HL-60/S4 treated with retinoic acid at 250 ng/mL for 4 days and 3 days (cell line): ENCODE results near the gene ACTBL2.

ENCODE experiments used
- in situ Hi-C: fragments of 300-500 bp; cut with MboI; formaldehyde crosslinking; loops from 2 replicates; pipeline ENCODE4 v1.7.0; 2022; ENCODE audit warnings: low sequenced_read_pairs

ACTBL2 gene

DNA sequence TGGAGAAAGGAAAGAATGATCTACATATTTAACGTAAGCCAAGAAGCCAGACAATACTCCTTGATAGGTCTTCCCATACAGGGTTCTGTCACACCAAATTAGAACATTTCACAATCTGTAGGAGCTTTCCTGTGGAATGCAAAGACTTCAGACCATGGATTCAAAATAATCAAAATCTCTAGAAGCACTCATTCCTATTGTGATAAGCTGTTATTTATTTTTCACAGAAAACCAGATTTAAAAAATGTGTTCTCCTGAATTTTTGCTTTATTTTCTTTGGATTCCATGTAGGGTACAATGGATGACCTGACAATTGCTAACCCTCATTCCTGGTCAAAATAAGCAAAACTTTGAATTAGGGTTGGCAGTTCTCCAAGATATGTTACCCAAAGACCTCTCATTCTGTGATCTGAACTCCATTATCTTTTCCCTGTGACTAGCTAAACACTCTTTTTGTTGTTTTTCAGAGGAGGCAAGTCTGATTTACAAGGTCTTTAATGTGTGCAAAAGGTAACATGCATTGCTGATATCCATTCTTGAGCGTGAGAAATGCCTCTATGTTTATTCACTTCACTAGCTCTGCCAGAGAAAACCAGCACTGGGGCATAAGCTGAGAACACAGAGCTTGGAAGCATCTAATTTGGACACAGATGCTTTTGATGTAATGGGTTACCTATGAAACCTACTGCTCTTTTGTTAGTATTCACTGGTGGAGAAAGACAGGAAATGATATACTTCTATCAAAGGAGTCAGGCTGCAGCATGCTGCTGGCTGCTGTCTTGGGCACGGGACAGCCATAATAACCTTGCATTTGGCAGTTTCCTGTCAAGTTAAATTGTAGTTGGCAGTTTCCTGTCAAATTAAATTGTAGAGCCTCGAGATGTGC lies 31.4 kb downstream of the ACTBL2 start:
- in situ Hi-C loops = no loop called here

DNA sequence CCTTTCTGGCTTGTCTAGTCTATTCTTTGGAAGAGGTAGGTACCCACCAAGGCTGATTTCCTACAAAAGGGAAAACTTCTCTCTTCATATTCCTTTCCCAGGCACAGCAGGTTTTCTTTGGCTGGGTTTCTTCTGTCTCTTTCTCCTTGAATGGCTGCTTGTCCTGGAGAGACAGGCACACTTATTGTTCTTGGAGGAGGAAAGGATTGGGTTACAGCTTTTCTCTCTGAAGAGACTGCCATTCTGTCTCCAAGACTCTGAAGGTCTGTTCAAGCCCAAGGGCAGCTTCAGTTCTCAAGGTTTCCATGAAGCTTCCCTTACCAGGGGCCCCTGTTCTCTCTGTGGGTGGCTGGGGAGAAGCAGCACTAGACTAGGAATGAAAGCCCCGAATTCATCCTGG lies 33.9 kb downstream of the ACTBL2 start:
- in situ Hi-C loops = no loop called here

DNA sequence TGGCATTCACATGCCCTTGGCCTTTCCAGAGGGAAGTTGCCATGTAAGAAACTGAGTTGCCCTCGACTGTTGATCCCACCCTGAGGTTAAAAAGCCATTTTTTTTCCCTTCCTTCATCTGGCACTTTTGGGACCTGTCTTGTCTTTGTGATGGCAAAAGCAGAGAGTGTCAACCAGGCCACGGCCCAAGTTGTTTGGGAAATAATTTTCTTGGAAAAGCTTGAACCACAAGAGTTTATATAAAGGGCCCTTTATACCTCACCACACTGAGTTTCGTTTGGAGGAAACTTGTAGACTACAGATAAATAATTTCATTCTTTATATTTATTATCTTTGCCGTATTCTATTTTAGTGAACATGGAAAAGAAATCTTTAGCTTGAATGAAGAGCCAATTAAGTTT lies 34.3 kb downstream of the ACTBL2 start:
- in situ Hi-C loops = no loop called here

DNA sequence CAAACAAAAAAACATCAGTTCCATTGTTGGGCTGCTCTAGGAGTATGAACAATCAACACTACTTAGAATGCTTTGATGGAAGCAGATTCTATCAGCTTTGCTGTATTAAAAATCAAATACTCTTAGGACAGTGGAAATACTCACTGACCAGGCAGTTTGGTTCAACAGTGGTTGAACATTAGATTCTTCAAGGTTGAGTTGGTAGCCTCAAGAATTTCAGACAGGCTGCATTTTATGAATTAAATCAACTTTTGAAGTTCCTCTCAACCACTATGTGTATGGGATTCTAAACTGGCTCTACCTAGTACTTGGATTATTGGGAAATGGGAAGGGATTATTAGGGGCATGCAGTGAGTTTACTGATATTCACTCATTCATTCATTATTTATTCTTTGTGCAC lies 35.0 kb downstream of the ACTBL2 start:
- in situ Hi-C loops = no loop called here

DNA sequence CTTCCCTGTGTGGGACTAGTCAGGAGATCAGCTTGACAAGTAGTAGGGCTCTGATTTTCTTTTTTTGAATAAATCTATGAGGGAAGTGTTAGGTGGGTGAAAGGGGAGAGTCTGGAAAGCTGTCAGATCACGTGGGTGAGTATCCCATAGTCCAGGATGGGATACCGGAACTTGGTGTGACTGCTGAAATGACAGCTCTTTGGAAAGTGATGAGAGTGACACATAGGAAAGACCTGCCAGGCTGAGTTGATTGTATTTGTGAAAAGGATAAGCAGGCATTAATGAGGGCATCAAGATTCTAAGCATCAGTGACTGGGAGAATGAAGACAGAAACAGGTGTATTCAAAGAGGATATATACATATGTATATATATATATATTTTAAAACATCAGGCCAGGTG lies 35.6 kb downstream of the ACTBL2 start:
- in situ Hi-C loops = no loop called here

DNA sequence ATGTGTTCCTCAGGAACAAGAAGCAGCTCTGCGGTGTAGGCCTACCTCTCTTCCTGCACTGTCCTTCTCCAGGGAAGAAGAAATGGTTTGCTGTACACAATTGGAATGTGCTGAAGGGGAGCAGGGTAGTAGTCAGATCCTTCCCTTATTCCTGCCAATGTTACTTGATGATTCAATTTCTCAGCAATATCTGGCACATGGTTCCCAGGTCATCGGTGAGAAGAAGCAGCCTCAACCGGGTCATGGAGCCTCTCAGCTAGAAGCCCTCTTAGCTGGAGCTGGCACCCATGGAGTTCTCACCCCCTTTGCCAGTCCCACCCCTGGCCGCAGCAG lies 36.9 kb downstream of the ACTBL2 start:
- in situ Hi-C loops = no loop called here

DNA sequence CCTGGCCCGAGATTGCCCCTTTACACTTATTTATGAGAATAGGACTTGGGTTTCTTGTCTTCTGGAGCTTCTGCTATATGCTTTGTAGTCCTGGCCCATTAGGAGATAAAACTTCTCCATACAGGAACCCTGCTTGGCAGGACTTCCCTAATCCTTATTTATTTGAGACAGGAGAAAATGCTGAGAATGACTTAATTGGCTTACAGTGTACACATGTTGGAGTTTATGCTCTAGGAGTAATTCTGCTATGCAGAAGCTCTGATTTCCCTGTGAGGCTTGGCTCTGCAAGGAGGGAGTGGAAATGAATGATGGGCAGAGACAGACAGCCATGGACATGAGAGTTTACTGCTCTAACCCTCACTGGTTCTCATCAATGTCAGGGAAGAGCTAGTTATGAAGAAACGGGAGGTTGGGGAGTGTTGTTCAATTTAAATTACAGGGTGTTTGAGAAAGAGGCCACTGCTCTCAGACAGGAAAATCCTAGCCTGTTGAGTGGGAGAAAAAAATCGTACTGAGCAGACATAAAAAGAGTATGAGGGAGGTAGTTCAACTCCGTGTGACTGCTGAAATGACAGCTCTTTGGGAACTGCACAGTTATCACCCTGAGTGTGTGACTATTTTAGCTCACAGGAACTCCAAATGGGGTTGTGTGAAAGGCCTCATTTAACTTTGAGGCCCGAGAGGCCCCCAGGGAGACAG lies 37.5 kb downstream of the ACTBL2 start:
- in situ Hi-C loops = no loop called here

DNA sequence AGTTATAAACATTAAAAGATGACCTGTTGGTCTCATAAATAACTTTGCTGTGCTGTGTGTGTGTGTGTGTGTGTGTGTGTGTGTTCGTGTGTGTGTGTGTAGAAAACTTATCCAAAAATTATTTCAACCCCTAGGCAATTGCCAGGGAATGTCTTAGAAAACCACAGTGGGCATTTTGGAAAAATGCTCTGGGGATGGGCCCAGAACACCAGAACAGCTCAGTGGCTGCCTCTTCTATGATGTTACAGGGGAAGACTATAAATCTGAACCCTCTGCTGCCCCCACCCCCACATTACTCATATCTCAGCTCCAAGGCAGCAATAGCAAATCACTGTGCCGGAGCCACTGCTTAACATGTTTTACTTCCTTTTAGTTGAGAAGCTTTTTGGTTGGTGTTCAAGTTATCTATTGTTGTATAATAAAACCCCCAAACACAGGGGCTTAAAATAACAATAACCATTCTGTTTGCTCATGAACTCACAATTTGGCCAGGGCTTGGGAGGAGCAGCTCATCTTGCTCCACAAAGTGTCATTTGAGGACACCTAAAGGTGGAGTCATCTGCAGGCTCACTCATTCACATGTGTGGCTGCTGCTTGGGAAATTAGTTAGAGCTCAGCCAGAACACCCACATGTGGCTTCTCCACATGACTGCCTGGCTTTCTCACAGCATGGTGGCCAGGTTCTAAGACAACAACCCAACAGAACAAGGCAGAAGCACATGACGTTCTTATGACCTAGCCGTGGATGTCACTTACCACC lies 40.4 kb downstream of the ACTBL2 start:
- in situ Hi-C loops = no loop called here

DNA sequence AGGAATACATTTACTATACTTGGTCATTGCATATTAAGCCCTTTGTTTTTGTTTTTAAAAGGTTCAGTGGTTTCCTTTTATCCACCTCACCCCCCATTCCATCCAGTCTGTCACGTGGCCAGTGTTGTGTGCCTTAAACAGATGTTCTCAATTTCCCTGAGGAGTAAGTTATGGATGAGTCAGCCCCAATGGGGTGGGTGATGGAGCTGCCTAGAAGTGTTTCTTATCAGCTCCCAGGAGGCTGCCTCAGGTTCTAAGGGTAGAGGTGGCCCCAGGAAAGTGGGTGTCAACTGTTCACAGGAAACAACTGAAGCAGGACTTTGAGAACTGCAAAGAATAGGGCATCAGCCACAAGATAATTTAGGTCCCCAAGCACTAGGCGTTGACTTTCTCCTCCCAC lies 41.1 kb downstream of the ACTBL2 start:
- in situ Hi-C loops = no loop called here

DNA sequence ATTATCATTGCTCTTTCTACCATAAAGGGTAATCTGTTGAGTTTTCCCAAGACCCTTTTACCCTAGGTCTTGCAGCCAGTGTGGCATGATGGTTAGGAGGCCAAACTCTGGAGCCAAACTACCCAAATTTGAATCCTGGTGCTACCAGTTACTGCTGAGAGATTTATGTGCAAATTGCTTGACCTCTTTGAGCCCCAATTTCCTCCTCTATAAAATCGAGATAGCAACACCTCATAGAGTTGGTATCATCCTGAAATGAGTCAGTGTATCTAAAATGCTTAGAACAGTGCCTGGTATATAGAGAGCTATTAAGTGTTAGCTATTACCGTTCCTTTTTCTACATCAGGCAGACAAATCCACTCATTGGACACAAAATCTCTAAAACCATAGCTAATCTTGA lies 43.0 kb downstream of the ACTBL2 start:
- in situ Hi-C loops = no loop called here

DNA sequence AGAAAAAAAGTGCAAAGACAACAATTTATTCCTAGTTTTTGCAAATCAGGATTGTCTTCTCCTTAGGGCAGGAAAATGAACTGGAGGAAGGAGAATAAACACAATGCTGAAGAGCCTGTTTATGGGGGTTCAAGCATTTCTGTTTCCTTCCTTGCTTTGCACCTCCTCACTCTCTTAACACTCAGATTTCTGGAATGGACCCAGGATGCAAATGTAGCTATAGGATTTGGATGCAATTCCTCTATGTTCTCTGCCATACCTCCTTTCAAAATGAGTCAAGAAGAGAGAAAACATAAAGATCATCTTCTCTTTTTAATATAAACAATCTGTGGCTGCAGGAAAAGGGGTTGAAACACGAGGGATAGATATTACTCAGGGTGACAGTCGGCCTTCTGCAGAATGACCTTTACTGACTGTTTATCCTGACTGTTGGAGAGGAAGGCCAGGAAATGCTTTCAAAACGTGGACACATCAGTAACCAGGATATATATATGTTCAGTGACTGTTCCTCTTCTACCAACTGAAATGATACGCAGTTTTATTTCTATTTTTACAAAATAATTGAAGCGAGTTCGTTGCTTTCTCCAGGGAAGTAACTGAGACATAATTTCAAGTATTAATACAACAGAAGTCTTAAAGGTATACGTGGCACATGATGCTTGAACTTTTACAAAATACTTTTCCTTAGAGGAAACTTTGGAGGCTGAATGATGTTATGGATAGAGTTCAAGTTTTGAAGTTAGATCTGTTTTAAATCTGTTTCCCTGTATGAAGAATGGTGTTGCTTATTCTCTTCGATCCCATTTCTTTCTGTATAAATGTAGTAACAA lies 44.4 kb downstream of the ACTBL2 start:
- in situ Hi-C loops = no loop called here

DNA sequence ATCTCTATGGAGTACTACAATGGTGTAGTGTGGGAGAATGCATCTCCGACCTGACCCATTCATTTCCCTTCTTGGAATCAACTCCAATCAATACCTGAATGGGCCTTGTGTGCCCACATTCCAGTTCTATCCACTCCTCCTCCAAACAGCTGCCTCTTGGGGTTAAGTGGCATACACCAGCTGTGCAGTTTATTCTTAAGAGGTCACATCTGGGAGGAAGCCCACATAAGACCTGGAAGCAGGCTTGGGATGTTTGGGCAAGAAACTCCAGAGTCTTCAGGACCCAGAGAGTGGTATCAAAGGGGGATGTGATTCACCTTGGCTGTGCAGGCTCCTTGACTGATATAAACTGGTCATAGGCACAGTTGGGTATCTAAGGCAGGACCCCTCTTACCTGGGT lies 46.0 kb downstream of the ACTBL2 start:
- in situ Hi-C loops = no loop called here

DNA sequence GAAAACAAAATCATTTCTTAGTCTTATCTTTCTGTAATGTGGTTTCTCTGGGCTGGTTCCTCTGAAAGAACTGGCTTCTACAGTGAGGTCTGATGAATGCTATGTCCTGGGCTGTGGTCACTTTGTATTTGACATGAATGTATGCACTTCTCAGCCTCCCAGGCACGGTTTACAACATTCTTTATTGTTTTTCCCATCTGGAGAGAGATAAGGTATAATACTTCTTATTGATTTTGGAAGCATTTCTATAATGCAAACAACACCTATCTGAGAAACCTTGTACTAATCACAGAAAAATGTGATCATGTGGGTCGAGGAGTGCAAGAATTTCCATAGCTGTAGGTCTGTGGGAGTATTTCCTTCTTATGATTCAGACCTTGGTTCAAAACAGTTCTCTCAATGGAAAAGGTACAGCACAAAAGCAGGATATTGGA lies 46.9 kb downstream of the ACTBL2 start:
- in situ Hi-C loops = no loop called here

DNA sequence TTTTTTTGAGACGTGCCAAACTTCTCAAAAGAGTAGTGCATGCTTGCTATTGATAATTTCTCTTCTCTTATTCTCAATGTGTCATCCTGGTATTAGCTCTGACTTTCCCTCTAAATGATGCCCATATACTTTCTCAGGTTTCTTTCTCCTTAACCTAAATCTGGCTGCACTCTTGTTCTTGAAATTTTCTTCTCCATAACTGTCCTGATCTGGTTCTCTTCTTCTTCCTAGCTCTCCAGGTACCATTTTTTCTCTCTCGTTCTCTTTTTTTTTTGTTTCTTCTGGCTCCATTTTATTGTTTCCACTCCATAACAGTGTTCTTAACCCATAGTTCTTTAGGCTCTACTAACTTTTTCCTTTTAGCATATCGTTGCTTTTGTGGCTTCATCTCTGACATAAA lies 47.9 kb downstream of the ACTBL2 start:
- in situ Hi-C loops = no loop called here

DNA sequence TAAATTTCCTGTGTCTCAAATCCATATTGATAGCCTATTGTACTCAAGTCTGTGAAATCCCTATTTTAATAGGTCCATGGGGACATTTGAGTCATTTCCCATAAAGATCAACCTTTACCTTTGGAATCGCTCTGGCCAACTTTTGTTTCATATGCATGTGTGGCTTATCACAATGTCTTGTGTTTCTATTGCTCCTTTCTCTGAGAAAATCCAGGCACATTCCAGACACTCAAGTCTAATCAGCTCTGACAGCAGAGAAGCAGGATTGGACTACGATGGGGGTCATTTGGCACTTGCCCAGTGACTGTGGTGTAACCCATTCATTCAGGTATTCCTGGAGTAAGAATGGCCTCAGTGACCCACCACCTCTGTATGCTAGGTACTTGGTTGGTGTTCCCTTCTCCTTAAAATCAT lies 48.4 kb downstream of the ACTBL2 start:
- in situ Hi-C loops = no loop called here

DNA sequence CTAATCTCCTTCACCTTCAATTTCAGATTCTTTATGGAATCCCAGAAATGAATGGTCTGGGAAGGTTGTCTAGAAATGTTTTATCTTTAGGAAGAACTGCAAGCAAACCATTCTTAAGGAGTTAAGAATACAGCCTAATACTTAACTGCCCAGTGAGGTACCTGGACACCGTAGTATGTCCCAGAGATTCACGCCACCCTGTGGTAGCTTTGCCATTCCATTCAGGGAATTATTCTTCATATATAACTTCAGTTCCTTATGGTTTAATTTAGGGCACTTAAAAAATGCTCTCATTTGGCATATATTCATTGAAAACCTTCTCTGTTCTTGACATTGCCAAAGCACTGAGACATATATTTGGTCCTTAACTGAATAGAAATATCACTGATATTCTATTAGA lies 49.7 kb downstream of the ACTBL2 start:
- in situ Hi-C loops = no loop called here

DNA sequence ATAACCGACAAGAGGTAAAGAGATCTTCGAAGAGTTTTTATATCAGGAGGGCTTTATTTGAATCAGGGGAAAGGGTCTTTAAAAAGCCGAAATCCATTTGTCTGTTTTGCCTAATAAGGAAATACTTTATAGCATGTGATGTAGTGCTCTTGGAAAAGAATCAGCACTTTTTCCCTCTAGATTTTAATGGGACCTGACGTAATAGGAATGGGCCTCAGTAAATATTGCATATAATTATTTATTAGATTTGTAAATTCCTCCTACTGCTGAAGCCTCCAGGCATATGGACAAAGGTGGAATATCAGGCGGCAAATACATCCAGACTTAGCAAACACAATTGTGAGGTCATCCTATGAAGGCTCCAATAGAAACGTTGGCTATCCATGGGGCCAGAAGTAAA lies 50.9 kb downstream of the ACTBL2 start:
- in situ Hi-C loops = no loop called here
